ENCODE data around the gene A2ML1.

GRCh38 chr12:8821591-8821990, 830 bp upstream of the A2ML1 start:
- TF ChIP-seq CTCF (IDR thresholded peaks at IDR 0.05): no peak
- no peak for TF ChIP-seq POLR2AphosphoS5 (IDR thresholded peaks at IDR 0.05)
- TF ChIP-seq POLR2A (IDR thresholded peaks at IDR 0.05): no peak
- TF ChIP-seq EP300 (IDR thresholded peaks at IDR 0.05; ENCODE audit: low read depth): no peak
